ENCODE results near the gene RLN3. TPM values are rescaled to one million over a fixed set of nuclear protein-coding genes. Genes with fewer than 3 reads are reported as not detected.
"Not testable (repeated sequence)": the region's sequence is repeated elsewhere in the genome, so short reads cannot be mapped to it uniquely, and the experiment has no call there.

RLN3 gene
- polyA plus RNA-seq, 3 donors, result not detected

DNA sequence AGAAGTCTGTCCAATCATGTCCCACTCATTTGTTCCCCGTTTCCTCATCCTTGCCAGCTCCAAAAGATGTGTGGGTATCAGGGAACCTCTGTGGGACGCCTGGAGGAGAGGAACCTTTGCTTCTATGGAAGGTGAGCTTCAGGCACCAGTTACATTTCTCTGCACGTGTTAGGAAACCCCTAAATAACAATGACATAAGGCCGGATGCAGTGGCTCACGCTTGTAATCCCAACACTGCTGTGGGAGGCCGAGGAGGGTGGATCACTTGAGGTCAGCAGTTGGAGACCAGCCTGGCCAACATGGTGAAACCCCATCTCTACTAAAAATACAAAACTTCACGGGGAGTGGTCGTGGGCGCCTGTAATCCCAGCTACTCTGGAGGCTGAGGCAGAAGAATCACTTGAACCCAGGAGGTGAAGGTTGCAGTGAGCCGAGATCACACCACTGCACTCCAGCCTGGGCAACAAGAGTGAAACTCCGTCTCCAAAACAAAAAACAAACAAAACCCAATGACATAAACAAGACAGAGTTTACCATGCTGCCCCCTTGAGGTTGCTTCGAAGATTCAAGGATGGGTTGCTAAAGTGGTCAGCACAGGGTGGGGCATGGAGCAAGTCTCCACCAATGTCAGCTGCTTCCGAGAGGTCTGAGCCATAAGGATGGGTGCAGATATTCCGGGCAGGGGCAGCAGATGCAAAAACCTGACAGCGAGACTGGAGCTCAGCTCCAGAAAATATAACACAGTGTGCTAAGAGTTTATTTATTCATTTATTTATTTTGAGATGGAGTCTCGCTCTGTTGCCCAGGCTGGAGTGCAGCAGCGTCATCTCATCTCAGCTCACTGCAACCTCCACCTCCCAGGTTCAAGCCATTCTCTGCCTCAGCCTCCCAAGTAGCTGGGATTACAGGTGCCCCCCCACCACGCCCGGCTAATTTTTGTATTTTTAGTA, 15.0 kb downstream of the RLN3 start:
- H3K27ac ChIP-seq (ENCODE audit: low read depth, low read length), result not testable (repeated sequence)
- 57 to 64% (median 60%) methylated on average over 19 of the region's 19 CpGs for WGBS, 3 donors

GRCh38 chr19:14047866-14048265, 19.9 kb downstream of the RLN3 start:
- not testable (repeated sequence) for H3K27ac ChIP-seq (ENCODE audit: low read depth, low read length)
- 97 to 99% (median 99%) methylated on average over 10 of the region's 10 CpGs for WGBS, 3 donors

DNA sequence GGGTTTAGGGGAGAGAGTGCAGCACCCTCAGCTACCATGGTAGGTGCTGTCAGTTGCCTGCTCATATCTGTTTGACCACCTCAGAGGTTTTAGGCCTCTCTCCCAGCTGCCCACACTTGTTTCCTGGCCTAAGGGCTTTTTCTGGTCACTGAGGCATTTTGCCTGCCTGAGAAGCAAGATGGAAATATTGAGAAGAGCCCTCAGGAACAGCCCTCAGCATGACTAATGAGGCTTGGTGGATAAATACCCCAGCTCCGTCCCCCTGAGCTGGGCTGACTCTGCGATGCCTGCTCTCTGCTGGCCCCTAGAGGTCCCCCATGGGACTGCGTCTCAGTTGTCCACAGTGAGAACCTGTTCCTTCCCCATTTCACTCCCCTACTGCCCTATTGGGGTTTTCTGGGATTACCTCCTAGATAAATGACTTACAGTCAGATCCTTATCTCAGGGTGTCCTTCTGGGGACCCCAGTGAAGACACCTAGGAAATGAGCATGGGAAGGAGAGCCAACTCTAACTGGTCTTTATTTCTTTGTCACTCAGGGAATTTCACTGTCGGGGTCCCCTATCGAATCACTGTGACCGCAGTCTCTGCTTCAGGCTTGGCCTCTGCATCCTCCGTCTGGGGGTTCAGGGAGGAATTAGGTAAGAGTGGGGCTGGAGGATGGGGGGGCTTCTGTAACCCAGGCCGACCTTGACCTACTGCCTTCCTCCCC, 20.6 kb downstream of the RLN3 start:
- WGBS, 3 donors, result 74 to 85% (median 83%) methylated on average over 8 of the region's 8 CpGs

GRCh38 chr19:14050512-14050911, 22.6 kb downstream of the RLN3 start:
- 92 to 99% (median 95%) methylated on average over 4 of the region's 4 CpGs for WGBS, 3 donors
- H3K27ac ChIP-seq (ENCODE audit: low read depth, low read length), result no peak overlapping the region

More for the DNA sequence above, 20.6 kb downstream of the RLN3 start:
- no peak overlapping the region for H3K27ac ChIP-seq (ENCODE audit: low read depth, low read length)

DNA sequence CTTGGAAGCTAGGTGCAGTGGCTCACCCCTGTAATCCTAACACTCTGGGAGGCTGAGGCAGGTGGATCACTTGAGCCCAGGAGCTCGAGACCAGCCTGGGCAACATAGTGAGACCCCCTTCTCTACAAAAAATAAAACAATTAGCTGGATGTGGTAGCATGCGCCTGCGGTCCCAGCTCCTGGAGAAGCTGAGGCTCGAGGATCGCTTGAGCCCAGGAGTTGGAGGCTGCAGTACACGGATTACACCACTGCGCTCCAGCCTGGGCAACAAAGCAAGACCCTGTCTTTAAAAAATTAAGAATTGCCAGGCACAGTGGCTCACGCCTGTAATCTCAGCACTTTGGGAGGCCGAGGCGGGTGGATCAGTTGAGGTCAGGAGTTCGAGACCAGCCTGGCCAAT, 23.0 kb downstream of the RLN3 start:
- WGBS, 3 donors, result 91 to 95% (median 95%) methylated on average over 11 of the region's 11 CpGs
- H3K27ac ChIP-seq (ENCODE audit: low read depth, low read length), result not testable (repeated sequence)

GRCh38 chr19:14051980-14052379, 24.0 kb downstream of the RLN3 start:
- WGBS, 3 donors, result 79 to 86% (median 83%) methylated on average over 8 to 9 of the region's 9 CpGs
- H3K27ac ChIP-seq (ENCODE audit: low read depth, low read length), result no peak overlapping the region

DNA sequence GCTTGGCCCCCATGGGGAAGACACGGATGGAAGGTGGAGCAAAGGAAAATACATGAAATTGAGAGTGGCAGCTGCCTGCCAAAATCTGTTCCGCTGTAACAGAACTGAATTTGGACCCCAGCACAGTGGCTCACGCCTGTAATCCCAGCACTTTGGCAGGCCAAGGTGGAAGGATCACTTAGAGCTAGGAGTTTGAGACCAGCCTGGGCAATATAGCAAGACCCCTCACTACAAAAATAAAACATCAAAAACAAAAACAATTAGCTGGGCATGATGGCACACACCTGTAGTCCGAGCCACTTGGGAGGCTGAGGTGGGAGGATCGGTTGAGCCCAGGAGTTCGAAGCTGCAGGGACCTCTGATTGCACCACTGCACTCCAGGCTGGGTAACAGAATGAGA, 24.5 kb downstream of the RLN3 start:
- no peak overlapping the region for H3K27ac ChIP-seq (ENCODE audit: low read depth, low read length)
- 85 to 94% (median 88%) methylated on average over 6 of the region's 6 CpGs for WGBS, 3 donors

DNA sequence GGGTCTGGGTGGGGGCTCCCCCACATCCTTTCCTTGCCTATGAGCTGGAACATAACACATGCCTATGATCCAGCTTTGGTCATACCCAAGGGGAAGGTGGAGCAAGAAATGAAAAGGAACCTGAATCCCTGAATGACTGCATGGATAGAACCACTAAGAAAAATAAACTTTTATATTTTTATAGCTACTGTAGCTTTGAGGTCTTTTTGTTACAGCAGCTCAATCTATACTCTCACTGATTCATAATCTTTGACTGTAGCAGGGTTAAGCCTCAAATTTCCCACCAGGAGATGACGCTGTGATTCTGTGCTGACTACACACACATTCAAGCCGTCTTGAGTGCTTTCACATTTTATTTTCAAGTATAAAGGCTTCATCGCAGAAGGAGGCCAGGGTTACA, 25.1 kb downstream of the RLN3 start:
- no peak overlapping the region for H3K27ac ChIP-seq (ENCODE audit: low read depth, low read length)
- WGBS, 3 donors, result 95 to 100% (median 98%) methylated on average over 3 of the region's 3 CpGs

- 90 to 95% (median 94%) methylated on average over 11 of the region's 11 CpGs for WGBS, 3 donors
- H3K27ac ChIP-seq (ENCODE audit: low read depth, low read length), result no peak overlapping the region
Measured at GRCh38 chr19:14053500-14053899, 25.6 kb downstream of the RLN3 start.

GRCh38 chr19:14054099-14054498, 26.2 kb downstream of the RLN3 start:
- H3K27ac ChIP-seq (ENCODE audit: low read depth, low read length), result no peak overlapping the region
- WGBS, 3 donors, result 80 to 85% (median 84%) methylated on average over 6 of the region's 6 CpGs

DNA sequence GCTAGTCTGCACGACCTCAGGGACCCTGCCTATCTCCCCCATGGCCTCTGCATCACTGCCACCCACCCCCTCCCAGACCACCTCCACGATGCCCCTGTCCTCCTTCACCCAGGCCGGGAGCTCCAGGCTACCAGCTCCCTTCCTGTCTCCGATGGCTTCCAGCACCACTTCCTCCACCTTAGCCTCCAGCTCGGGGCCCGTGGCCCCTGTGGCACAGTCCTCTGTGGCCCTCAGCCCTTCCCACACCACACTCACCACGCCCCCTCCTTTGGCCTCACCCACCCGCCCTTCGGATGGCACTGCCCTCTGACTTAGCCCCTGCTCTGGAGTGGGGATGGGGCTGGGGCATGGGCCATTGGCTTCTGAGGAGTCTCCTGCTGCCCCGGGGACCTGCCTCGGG, 26.8 kb downstream of the RLN3 start:
- H3K27ac ChIP-seq (ENCODE audit: low read depth, low read length), result no peak overlapping the region
- 46 to 77% (median 60%) methylated on average over 11 of the region's 11 CpGs for WGBS, 3 donors

DNA sequence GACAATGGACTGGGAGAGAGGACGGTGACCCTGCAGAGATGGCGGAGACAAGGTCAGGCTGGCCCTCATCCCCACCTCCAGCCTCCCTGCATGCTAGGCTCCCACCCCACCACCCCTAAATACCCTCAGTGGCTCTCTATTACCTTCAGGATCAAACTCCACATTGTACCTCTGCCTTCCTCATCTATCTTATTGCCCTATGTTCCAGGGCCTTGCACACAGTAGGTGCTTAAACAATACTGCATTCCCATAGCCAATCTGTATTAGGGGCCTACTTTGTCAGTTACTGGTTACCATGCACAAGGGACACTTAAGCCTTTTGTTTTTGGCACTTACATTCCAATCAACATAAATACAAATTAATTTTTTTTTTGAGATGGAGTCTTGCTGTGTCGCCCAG, 27.4 kb downstream of the RLN3 start:
- H3K27ac ChIP-seq (ENCODE audit: low read depth, low read length), result no peak overlapping the region
- WGBS, 3 donors, result 88 to 93% (median 92%) methylated on average over 3 of the region's 3 CpGs

GRCh38 chr19:14056069-14056666, 28.2 kb downstream of the RLN3 start:
- H3K27ac ChIP-seq (ENCODE audit: low read depth, low read length), result no peak overlapping the region
- WGBS, 3 donors, result 94 to 95% (median 94%) methylated on average over 10 of the region's 10 CpGs

DNA sequence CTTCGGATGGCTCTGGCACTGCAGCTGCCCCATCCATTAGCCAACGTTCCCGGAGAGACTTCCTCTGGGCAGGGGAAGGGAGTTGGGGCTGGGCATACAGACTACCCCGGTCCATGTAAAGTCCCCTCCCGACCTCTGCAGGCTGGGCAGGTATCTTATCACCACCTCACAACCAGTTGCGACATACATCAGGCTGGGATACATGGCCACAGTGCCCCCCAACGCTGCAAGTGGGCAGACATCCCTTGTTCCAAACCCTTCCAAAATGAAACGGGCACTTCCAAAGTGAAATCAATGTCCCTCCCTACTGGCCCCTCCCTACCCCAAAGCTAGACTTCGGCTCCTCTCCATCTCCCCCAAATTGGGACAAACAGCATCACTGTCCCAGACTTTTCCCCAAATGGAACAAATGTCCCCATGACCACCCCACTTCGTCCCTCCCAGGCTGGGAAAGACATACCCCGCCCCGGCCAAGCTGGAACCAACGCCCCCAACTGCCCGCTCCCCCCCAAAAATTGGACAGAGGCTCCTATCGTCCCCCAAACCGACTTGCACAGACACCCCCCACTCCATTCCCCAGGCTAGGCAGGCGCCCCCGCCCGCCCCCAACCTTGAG, 28.9 kb downstream of the RLN3 start:
- no peak overlapping the region for H3K27ac ChIP-seq (ENCODE audit: low read depth, low read length)
- 34 to 68% (median 39%) methylated on average over 19 of the region's 19 CpGs for WGBS, 3 donors

DNA sequence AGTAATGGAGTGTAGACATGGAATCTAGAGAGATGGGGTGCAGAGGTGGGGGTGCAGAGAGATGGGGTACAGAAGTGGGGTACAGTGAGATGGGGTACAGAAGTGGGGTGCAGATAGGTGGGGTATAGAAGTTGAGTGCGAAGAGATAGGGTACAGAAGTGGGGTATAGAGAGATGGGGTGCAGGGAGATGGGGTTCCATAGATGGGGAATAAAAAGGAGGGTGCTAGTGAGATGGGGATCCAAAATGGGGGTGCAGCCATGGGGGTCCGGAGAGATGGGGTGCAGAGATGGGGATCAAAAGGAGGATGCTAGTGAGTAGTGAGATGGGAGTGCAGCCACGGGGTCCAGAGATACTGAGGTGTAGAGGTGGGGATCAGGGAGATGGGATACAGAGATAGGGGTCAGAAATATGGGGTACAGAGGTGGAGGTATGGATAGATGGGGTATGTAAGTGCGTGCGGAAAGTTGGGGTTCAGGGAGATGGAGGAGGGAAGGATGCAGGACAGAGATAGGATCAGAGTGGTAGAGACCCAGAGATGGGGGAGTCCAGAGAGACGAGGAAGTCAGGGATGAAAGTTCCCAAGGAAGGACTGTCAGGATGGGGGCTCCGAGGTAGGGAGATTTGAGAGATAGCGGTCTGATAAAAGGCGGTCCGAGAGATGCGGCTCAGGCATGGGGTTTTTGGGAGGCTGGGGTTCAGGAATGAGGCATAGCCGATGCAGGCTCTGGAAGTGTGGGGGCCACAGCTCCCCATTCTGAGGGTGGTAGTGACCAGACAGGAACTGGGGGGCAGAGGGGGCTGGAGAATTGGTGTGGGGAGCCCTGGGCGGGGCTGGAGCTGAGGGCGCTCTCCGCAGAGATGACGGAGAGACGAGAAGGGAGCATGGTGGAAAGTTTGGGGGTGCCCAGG, 30.5 kb downstream of the RLN3 start:
- 23 to 61% (median 25%) methylated on average over 17 of the region's 17 CpGs for WGBS, 3 donors

GRCh38 chr19:14059093-14059480, 31.1 kb downstream of the RLN3 start:
- no peak overlapping the region for H3K27ac ChIP-seq (ENCODE audit: low read depth, low read length)
- WGBS, 3 donors, result 19 to 43% (median 21%) methylated on average over 13 to 15 of the region's 15 CpGs

More for the DNA sequence above, 30.5 kb downstream of the RLN3 start:
- H3K27ac ChIP-seq (ENCODE audit: low read depth, low read length), result no peak overlapping the region

DNA sequence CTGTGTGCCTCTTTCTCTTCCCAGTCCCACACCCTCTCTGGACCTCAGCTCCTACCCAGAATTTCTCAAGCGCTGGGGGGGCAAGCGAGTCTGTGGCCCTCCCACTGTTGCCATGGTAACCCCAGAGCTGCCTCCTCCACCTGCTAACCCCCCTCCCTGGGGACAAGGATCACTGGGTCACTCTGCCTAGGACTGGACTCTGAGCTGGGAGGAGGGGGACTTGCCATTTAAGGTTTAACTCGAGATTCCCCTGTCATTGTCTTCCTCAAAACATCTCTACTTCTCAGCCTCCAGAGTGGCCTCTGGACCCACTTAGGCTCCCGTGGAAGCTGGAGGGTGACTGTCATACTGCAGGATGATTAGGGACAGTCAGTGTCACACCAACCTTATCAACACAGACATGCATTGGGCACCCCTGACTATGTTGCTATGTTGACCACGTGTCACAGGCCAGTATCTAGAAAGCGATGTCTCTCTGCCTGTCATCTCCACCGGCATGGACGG, 31.8 kb downstream of the RLN3 start:
- WGBS, 3 donors, result 37 to 57% (median 47%) methylated on average over 8 of the region's 8 CpGs
- H3K27ac ChIP-seq (ENCODE audit: low read depth, low read length), result no peak overlapping the region
